Mucosa of descending colon (tissue), 3 donors: Measurements from ENCODE around the gene PLA2G12A. TPM values are rescaled to one million over a fixed set of nuclear protein-coding genes. Genes with fewer than 3 reads are reported as not detected.

ENCODE experiments used
- ATAC-seq: fragments of 200-7000 bp; cut with Tn5 transposase; one replicate; pipeline ENCODE4 v1.9.1; 2020; ENCODE audit warnings: mild to moderate bottlenecking, moderate library complexity
- DNase-seq, 3 donors: peaks; one replicate each; pipeline ENCODE4 v3.0.0-alpha.2; 2020
- H3K36me3 ChIP-seq: fragments of 200-600 bp; one replicate; pipeline ENCODE4 v1.8.0; 2021; ENCODE audit warnings: low read depth, mild to moderate bottlenecking
- H3K4me1 ChIP-seq: fragments of 200-600 bp; one replicate; pipeline ENCODE4 v1.8.0; 2021; ENCODE audit warnings: low read depth, mild to moderate bottlenecking
- H3K4me3 ChIP-seq: fragments of 200-600 bp; one replicate; pipeline ENCODE4 v1.8.0; 2021; ENCODE audit warnings: mild to moderate bottlenecking
- H3K9me3 ChIP-seq: fragments of 200-600 bp; one replicate; pipeline ENCODE4 v1.8.0; 2021; ENCODE audit warnings: mild to moderate bottlenecking
- CTCF ChIP-seq: fragments of 200-600 bp; IDR thresholded peaks from one replicate; pipeline ENCODE4 v1.8.0; 2022; ENCODE audit warnings: antibody characterized with exemption, mild to moderate bottlenecking
- intact Hi-C, 2 donors: fragments of 100-400 bp; cut with DNase I in 1 of 2; cut with micrococcal nuclease in 1 of 2; formaldehyde crosslinking; loops; one replicate each; pipeline versions ENCODE4 v1.11.0 to v1.11.1; 2022; cut with DNase I, micrococcal nuclease
- total RNA-seq, 3 donors: library from RNA; stranded (reverse); fragmentation: NEBNext Ultra II Directional in 2 of 3; extraction: Animal tissue kit (Norgen Biotek cat#: 25700) in 2 of 3; gene quantifications; one replicate each; pipeline versions ENCODE4 v1.2.1 to v1.2.4, GENCODE V29; 2021 to 2023
- donor health status: DM: no; HTN: no; CAD: no; lungs with moderate emphysema.
- donor health status: DM: no; HTN: no; CAD: no.
- donor health status: DM: no; HTN: yes; CAD: no.

Gene PLA2G12A
- total RNA-seq, 3 donors from 2014 or later = 30.9 to 45.3 (median 43.5) TPM

DNA sequence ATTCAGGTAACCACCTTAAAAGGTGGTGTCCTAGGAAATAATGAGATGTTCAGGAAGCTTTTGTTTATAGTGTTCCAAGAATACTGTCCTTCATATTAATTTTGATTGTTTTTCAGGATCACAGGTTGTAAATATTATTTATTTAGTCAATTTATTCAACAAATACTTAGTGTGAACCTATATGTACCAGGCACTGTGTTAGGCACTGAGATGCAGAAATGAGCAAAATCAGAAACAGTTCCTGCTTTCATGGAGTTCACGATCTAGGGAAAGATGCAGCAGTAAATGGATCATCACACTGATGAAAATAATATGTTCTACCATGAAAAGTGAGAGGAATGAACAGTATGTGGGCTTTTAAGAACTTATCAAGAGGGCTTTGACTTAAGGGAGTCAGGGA is 18.2 kb upstream of the PLA2G12A start:
- H3K4me1 ChIP-seq = no peaks in the 10 kb centered on the region
- DNase-seq (no peak), ATAC-seq (no peak)
- no peaks in the 10 kb centered on the region for H3K9me3 ChIP-seq
- no peak overlapping the region for H3K4me3 ChIP-seq
- intact Hi-C loops = no loop called here
- no peaks in the 10 kb centered on the region for H3K36me3 ChIP-seq
- TF ChIP-seq CTCF = no peak

DNA sequence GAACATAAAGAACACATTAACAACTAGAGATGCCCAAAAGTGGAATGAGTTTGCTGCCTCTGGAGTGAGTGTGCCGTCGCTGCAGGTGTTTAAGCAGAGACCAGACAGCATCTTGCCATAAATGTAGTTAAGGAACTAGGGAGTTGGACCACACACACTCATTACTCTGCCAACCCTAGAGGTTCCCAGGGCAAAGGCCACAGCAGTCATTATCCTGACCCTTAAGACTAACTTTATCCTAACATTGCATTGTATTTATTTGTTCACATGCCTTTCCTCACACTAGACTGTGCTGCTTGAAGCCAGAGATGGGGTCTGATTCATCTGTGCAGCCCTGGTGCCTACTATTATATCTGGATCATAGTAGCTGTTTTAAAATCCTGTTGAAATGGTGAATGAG is 16.9 kb upstream of the PLA2G12A start:
- no peaks in the 10 kb centered on the region for H3K9me3 ChIP-seq
- H3K36me3 ChIP-seq = no peaks in the 10 kb centered on the region
- no peaks in the 10 kb centered on the region for H3K4me1 ChIP-seq
- no peak for TF ChIP-seq CTCF
- H3K4me3 ChIP-seq = no peak overlapping the region
- no peak for DNase-seq
- no peak for ATAC-seq
- intact Hi-C loops = no loop called here

DNA sequence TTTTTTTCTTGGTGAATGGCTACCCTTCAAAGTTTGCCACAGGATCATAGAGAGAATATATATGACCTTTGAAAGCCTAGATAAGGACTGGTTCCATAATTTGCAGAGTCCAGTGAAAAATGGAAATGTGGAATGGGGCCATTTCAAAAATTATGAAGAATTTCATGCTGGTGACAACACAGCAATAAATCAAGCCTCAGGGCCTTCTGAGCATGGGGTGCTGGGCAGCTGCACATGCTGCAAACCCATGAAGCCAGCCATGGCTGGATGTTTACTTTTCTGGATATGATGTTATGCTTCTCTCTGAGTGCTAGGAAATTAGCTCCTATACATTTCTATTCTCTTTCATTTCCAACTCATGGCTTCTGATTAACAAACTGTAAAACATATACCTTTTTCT is 16.0 kb upstream of the PLA2G12A start:
- Histone ChIP-seq H3K4me3 (no peak overlapping the region), H3K4me1 (no peaks in the 10 kb centered on the region), H3K36me3 (no peaks in the 10 kb centered on the region), H3K9me3 (no peaks in the 10 kb centered on the region)
- ATAC-seq (no peak), DNase-seq (no peak)
- intact Hi-C loops = no loop called here
- no peak for TF ChIP-seq CTCF

DNA sequence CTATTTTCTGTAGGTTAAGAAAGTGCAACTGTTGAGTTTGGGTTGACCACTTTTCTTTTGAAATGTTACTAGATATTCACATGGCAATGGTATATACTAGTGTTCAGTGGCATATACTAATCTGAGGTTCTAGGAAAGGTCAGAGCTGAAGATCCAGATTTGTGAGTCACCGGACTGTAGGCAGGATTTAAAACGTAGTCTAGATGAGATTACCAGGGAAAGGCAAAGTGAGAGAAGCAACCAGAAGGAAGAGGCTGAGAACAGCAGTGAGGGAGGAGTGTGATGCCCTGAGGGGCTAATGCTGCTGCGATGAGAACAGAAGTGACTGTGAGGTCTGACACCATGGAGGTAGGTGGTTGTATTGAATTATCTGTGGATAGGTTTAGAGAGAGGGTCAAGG is 9.7 kb upstream of the PLA2G12A start:
- intact Hi-C loops = no loop called here

GRCh38 chr4:109738104-109738872 is 8.4 kb upstream of the PLA2G12A start:
- ATAC-seq = no peak
- Histone ChIP-seq H3K36me3 (no peaks in the 10 kb centered on the region), H3K4me3 (no peak overlapping the region), H3K9me3 (no peaks in the 10 kb centered on the region), H3K4me1 (no peaks in the 10 kb centered on the region)
- no peak for TF ChIP-seq CTCF
- no peak for DNase-seq
- intact Hi-C loops = no loop called here

More for the DNA sequence above, 9.7 kb upstream of the PLA2G12A start:
- H3K9me3 ChIP-seq = no peaks in the 10 kb centered on the region
- ATAC-seq (no peak), DNase-seq (no peak)
- H3K36me3 ChIP-seq = no peaks in the 10 kb centered on the region
- no peaks in the 10 kb centered on the region for H3K4me1 ChIP-seq
- H3K4me3 ChIP-seq = no peak overlapping the region
- no peak for TF ChIP-seq CTCF
